GM19328 (cell line): ENCODE measurements around the gene GAN.

Source experiments
- ATAC-seq: cut with Tn5 transposase; IDR thresholded peaks from one replicate; pipeline ENCODE4 v1.9.1; 2021; ENCODE audit warnings: mild to moderate bottlenecking, moderate library complexity; ENCODE audit not compliant: unreplicated experiment

The GAN gene

GRCh38 chr16:81424771-81425170, 110.0 kb downstream of the GAN start:
- ATAC-seq, result no peak

DNA sequence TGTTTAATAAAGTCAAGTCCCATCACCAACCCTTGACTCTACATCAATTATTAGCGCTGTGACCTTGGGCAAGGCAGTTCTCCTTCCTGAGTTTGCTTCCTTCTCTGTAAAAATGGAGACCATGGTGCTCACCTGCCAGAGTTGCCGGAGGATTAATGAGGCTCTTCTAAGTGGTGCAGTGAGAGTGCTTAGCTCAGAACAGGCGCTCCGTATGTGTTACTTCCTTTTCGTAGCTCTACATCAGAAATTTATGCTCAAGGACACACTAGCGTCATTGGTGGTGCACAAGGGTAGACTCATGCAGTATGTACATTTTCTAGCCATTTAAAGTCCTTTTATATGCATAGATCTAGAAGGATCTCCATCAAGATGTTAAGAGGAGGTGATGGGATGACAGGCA, 112.5 kb downstream of the GAN start:
- ATAC-seq, result no peak

DNA sequence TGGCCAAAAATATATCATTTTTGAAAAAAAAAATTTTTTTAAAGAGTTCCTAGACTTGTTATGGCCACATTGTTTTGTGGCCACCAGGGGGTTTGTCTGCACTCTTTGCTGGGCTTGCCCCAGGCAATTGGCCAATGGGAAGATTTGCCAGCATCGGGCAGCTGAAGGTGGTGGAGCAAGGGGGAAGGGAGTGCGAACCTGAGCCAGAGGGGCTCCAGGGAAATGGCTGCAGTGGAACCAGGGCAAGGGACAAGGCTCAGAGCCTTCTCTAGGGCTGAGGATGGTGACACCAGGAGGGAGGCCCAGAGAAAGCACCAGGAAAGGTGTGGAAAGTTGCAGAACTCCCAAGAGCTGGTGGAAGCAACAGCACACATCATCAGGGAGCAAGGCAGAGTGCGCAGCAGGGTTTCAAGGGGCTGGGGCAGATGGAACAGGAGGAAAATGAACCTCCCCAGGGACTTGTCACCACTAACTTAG, 114.3 kb downstream of the GAN start:
- ATAC-seq, result no peak

DNA sequence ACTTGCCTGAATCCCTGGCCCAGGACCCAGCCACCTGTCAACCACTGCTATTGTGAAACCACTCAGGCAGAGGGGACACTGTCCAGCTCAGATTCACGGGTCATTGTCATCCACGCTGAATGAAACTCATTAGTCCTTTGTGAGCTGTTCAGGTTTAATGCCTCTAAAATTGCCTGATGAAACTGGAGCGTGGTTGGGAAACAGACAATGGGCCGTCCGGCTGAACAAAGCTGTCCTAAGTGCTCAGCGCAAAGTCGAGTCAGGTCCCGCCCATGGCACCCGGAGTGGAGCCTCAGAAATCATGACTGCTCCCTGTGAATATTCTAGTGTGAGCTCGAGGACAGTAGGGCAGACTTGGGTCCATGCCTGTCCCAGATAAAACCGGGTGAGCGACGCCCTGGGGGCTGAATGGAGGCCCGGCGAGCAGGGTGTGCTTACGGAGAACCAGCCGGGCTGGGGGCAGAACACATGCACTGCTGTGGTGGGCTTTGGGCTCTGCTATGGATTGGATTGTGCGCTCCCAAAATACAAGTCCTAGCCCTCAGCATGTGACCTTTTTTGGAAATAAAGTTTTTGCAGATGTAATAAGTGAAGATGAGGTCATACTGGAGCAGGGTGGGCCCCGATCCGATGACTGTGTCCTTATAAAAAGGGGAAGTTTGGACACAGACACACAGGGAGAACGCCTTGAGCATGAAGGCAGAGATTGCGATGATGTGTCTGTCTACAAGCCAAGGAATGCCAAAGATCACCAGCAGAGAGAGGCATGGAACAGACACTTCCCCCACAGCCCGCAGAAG, 117.0 kb downstream of the GAN start:
- no peak for ATAC-seq

DNA sequence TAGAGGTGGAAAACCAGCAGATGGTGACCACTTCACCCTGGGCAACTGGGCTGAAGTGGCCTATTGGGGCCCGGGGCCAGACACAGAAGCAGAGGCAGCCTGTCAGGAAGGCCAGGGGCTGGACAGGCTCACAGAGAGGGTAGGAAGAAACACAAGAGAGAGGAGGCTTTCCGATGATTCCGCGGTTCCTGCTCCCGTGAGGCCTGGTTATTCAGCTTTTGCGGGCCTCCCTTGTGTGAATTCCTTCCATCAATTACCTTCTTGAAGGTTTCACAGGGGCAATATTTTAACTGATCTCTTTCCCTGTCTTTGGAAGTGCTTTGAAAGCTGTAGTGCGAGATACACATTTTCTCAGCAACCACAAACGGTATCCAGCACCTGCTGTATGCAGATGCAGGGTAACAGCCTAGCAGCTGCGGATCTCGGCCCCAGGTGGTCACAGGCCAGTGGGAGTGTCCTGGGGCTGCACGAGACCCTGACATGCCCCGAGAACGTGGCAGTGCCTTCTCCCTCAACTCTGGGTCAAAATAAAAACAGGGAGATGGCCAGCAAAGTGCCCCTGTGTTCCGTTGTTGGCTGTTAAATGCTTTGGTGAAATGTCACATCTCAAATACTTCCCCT, 118.3 kb downstream of the GAN start:
- no peak for ATAC-seq

GRCh38 chr16:81435103-81435502, 120.3 kb downstream of the GAN start:
- ATAC-seq, result no peak

DNA sequence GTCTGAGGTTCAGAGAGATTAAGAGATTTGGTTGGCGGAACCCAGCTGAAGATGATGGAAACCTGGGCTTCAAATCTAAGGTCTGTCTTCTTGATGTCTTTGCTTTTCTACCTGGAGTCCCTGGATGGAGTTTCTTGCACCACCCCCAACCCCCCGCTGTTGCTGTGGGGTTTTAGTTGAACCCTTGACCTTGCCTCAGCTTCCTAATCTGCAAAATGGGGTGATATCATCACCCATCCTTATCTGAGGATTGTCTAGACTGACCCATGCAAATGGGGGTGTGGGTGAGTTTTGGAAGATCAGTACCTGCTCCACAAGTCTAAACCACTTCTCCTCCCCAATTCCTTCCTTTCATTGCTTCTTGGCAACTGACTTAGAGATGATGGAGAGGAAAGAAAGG, 120.8 kb downstream of the GAN start:
- ATAC-seq, result no peak

DNA sequence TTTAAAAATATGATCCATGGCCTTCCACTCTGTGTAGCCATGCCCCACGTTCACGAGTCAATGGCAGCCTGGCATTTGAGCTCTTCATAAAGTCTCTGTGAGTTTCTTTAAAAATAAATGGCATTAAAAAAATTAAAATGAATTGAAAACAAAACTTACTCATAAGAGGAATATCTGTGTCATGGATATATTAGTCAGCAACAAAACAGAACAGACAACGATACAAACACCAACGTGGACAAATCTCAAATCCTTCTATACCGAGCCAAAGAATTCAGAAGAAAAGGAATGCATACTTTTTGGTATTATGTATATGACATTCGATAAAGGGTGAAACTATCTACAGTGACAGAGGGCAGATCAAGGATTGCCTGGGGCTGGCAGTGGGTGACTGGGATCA, 121.6 kb downstream of the GAN start:
- no peak for ATAC-seq

DNA sequence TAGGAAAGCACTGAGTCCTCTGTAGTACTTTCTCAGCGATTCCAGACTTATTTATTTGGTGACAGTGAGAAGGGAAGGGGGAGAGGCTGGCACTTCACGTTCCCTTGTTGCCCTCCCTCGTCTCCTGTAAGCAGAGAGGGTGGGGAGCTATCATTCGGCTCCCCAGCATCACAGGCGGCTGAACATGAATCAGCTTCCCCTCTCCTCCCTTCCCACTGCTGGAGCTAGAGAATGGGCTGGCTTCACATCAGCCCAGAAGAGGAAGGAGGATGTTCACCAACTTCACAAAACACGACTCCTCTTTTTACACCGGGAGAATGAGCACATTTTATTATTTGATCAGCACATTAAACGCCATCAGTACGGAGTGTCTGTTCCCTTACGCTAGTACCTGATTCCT, 123.1 kb downstream of the GAN start:
- ATAC-seq, result no peak
